Sigmoid colon (tissue), 3 donors: ENCODE results near the gene UTS2.

Source experiments
- POLR2A ChIP-seq, 2 donors: fragments of 450-650 bp; IDR thresholded peaks; one replicate each; pipeline ENCODE4 v1.6.1; 2016; ENCODE audit warnings: antibody characterized with exemption in 2 of 2, mild to moderate bottlenecking in 2 of 2, moderate library complexity in 2 of 2
- TF ChIP-seq, protein P1 (sequence below), 4 experiments: fragments of 450-650 bp in 3 of 4; fragments of 200-600 bp in 1 of 4; IDR thresholded peaks; one replicate each; pipeline ENCODE4 v1.5.1; 2016 to 2019; ENCODE audit warnings: antibody characterized with exemption in 4 of 4, mild to moderate bottlenecking in 3 of 4, moderate library complexity in 2 of 4

DNA sequence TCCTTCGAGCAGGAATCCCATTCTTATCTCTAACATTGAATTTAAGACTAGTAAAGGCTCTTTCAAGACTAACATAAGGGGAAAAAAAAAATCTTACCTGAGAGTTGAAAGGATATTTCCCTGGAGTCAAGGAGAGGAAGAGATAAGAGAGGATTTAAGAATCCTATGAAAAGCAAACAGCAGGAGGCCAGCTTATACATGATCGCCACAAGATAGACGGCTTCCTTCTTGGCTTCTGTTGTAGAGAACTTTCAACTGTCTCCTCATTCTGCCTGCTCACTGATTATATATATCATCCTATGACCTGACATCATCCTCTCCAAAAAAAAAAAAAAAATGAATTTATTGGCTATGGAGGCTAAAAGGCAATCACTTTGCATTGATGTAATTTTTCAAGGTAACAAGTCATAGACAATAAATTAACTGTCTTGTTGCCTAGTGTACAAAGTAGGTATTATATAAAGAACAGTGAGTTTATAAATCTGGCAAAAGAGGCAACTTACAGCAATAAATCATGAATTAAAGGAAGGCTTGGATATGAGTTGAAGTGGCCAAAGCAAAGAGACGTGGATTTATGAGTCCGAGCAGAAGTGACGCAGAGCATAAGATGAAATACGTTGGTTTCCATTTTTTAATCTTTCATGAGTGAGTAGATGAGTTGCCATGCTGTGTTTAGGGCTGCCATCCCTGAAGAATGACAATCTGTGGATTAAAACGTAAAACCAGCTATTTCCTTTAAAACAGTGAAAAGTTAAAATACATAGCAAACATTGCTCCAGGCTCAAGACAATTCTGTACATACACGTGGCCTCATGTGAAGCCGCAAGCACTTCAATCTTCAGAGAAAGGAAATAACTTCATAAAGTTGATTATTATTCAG lies at the start of gene UTS2:
- TF ChIP-seq, protein P1, sequence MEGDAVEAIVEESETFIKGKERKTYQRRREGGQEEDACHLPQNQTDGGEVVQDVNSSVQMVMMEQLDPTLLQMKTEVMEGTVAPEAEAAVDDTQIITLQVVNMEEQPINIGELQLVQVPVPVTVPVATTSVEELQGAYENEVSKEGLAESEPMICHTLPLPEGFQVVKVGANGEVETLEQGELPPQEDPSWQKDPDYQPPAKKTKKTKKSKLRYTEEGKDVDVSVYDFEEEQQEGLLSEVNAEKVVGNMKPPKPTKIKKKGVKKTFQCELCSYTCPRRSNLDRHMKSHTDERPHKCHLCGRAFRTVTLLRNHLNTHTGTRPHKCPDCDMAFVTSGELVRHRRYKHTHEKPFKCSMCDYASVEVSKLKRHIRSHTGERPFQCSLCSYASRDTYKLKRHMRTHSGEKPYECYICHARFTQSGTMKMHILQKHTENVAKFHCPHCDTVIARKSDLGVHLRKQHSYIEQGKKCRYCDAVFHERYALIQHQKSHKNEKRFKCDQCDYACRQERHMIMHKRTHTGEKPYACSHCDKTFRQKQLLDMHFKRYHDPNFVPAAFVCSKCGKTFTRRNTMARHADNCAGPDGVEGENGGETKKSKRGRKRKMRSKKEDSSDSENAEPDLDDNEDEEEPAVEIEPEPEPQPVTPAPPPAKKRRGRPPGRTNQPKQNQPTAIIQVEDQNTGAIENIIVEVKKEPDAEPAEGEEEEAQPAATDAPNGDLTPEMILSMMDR (IDR thresholded peaks at IDR 0.05) = no peak
- TF ChIP-seq POLR2A (IDR thresholded peaks at IDR 0.05) = no peak
